IPS-20b (cell line): ENCODE data around the gene NMBR.
"Not testable (repeated sequence)": the region's sequence is repeated elsewhere in the genome, so short reads cannot be mapped to it uniquely, and the experiment has no call there.

Experiments
- H3K27ac ChIP-seq: one replicate; pipeline ENCODE4 v1.5.1; 2013; ENCODE audit warnings: low read length
- H3K27me3 ChIP-seq: 2 replicates; pipeline ENCODE4 v1.6.1; 2013; ENCODE audit warnings: mild to moderate bottlenecking, low read length, inconsistent platforms; ENCODE audit not compliant: insufficient read depth
- H3K36me3 ChIP-seq: 2 replicates; pipeline ENCODE4 v1.6.1; 2013; ENCODE audit warnings: low read depth, mild to moderate bottlenecking, inconsistent platforms, low read length, moderate library complexity; ENCODE audit not compliant: insufficient read depth
- H3K4me1 ChIP-seq: 2 replicates; pipeline ENCODE4 v1.6.1; 2013; ENCODE audit warnings: mild to moderate bottlenecking, control low read depth, inconsistent platforms, low read length, moderate library complexity; ENCODE audit not compliant: insufficient read depth
- H3K4me3 ChIP-seq: 2 replicates; pipeline ENCODE4 v1.5.1; 2013; ENCODE audit warnings: mild to moderate bottlenecking, low read length, inconsistent platforms
- H3K9ac ChIP-seq: 2 replicates; pipeline ENCODE4 v1.6.1; 2013; ENCODE audit warnings: low read depth, mild to moderate bottlenecking, inconsistent platforms, low read length, moderate library complexity
- H3K9me3 ChIP-seq: 2 replicates; pipeline ENCODE4 v1.6.1; 2013; ENCODE audit warnings: mild to moderate bottlenecking, low read depth, low read length, inconsistent platforms; ENCODE audit not compliant: insufficient read depth

The NMBR gene

DNA sequence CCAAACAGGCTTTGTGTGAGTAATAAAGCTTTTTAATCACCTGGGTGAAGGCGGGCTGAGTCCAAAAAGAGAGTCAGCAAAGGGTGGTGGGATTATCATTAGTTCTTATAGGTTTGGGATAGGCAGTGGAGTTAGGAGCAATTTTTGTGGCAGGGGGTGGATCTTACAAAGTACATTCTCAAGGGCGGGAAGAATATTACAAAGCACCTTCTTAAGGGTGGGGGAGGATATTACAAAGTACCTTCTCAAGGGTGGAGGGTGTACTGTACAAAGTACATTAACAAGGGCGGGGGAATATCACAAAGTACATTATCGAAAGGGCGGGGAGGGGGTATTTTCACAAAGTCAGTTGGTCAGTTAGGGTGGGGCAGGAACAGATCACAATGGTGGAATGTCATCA, 42.1 kb downstream of the NMBR start:
- H3K36me3 ChIP-seq, H3K4me1 ChIP-seq, H3K9ac ChIP-seq, H3K4me3 ChIP-seq, H3K9me3 ChIP-seq, H3K27me3 ChIP-seq, H3K27ac ChIP-seq: not testable (repeated sequence)

DNA sequence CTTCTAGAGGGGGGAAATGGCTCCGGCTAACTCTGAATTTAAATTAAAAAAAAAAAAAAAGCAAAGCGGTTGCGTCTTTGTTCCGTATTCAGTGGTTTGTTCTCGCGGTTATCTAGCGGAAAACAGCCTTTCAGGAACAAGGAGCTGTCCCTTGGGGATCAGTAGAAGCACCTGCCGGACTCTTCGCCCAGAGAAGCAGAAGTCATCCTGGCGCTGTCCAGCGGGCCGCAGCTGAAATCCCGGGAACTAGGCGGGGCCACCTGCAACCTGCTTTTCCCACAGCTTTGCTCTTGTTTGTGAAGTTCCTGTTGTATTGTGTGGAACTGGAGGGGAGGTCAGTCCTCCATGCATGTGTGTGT, 58.1 kb downstream of the NMBR start:
- H3K9me3 ChIP-seq = no peaks in the 10 kb centered on the region
- H3K9ac ChIP-seq = no peak overlapping the region
- no peaks in the 10 kb centered on the region for H3K4me1 ChIP-seq
- H3K36me3 ChIP-seq = no peaks in the 10 kb centered on the region
- peaks cover 20% of the 10 kb centered on the region for H3K27me3 ChIP-seq
- H3K4me3 ChIP-seq = peak overlapping the region; percentile 62
- H3K27ac ChIP-seq = no peak overlapping the region

DNA sequence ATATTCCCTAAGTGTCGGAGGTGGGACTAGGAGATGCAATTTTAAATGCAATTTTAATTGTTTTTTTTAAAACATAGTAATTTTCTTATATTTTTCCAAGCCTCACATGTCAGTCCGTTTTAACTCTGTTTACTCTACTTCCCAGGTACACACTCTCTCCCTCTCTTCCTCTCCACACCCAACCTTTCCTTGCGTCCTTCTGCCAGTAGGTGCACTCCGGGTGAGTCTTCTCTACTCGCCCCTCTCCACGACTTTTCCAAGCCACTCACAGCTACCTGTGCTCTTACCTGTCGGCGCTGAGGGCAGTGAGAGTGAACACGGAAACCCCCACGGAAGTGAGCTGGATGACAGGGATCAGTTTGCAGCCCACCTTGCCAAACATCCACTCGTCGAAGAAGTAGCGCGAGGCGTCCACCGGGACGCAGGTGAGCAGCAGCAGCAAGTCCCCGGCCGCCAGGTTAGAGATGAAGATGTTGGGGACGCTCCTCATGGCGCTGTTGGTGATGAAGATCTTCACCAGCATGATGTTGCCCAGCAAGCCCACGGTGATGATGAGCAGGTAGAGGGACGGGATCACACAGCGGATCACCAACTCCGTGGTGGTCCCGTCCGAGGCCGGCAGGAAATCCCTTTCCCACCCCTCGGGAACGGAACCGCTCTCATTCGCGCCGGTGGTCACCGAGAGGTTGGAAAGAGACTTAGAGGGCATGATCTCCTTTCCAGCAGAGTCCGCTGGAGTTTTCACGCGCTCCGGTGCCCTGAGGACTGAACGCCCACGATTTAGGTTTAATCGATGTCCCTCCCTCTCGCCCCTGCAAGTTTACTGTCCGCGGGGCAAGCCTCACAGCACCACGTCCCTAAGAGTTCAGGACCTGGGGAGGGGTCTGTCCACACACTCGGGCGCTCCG, 58.7 kb downstream of the NMBR start:
- H3K36me3 ChIP-seq = no peaks in the 10 kb centered on the region
- peaks cover 20% of the 10 kb centered on the region for H3K27me3 ChIP-seq
- H3K9ac ChIP-seq = no peak overlapping the region
- H3K4me3 ChIP-seq = peak overlapping the region; percentile 62
- no peak overlapping the region for H3K27ac ChIP-seq
- no peaks in the 10 kb centered on the region for H3K4me1 ChIP-seq
- H3K9me3 ChIP-seq = no peaks in the 10 kb centered on the region

DNA sequence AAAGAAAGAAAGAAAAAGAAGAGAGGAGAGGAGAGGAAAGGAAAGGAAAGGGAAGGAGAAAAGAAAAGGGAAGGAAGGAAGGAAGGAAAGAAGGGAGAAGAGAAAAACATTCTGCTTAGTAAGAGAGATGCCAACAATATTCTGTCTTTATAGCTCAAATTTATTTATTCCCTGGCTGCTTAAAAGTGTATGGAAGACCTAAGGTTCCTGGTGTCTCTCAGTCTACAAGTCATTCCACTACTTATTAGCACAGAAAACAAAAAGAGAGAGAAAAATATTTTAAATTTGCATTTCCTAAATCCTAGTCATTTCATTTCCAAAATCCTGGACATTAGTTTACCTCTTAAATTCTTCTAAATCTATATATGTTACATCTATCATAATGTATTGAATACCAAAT, 67.8 kb downstream of the NMBR start:
- H3K4me3 ChIP-seq = no peak overlapping the region
- no peak overlapping the region for H3K27ac ChIP-seq
- H3K9ac ChIP-seq = no peak overlapping the region
- H3K4me1 ChIP-seq = no peaks in the 10 kb centered on the region
- H3K9me3 ChIP-seq = no peaks in the 10 kb centered on the region
- H3K36me3 ChIP-seq = no peaks in the 10 kb centered on the region
- no peaks in the 10 kb centered on the region for H3K27me3 ChIP-seq

DNA sequence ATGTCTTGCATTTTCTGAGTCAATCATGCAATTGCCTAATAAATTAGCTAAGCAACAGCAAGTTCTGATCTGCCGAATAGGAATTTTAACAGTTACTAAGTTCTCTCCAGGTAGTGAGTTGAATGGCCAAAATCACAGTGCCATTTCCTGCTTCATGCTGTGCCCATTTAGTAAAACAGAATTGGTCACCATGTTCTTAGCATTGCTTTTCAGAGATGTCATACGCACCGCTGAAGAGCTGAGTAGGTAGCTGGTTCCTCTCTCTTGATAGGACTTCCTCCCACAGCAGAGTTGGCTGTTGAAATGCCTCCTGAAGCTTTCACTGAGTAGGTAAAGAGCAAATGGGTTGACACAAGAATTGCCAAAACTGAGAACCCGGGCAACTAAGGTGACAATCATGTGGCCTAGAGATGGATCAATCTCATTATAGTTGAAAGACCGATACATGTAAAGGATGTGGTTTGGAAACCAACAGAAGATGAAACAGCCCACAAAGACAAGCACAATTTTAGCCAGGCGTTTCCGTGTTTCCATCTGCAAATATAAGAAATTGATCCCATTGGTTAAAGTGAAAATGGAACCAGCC, 71.3 kb downstream of the NMBR start:
- Histone ChIP-seq H3K4me3 (no peak overlapping the region), H3K27ac (no peak overlapping the region), H3K9me3 (no peaks in the 10 kb centered on the region), H3K27me3 (no peaks in the 10 kb centered on the region), H3K36me3 (no peaks in the 10 kb centered on the region), H3K9ac (no peak overlapping the region), H3K4me1 (no peaks in the 10 kb centered on the region)

DNA sequence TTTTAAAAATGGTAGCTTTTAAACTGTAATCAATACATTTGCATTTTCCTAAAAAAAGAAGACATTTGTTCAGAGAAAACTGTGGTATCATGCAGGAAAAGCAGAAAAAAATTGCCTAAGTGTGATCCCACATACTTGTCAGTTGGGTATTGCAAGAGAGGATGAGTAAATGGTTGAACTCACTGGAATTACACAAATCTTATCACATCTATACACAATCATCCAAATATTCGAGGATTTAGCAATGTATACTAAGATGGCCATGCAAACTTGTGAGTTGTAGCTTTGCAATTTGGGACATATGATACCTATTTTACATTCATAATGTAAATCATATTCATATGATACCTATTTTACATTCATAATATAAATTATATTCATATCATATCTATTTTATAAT, 72.4 kb downstream of the NMBR start:
- Histone ChIP-seq H3K4me1 (no peaks in the 10 kb centered on the region), H3K9me3 (no peaks in the 10 kb centered on the region), H3K9ac (no peak overlapping the region), H3K27ac (no peak overlapping the region), H3K4me3 (no peak overlapping the region), H3K36me3 (no peaks in the 10 kb centered on the region), H3K27me3 (no peaks in the 10 kb centered on the region)

DNA sequence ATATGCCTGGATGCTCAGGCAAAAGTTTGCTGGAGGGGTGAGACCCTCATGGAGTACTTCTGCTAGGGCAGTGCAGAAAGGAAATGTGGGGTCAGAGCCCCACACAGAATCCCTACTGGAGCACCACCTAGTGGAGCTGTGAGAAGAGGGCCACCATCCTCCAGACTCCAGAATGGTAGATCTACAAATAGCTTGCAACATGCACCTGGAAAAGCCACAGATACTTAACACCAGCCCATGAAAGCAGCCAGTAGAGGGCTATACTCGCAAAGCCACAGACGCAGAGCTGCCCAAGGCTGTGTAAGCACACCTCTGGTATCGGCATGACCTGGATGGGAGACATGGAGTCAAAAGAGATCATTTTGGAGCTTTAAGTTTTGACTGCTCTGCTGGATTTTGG, 74.9 kb downstream of the NMBR start:
- H3K27ac ChIP-seq = no peak overlapping the region
- H3K36me3 ChIP-seq = no peaks in the 10 kb centered on the region
- no peak overlapping the region for H3K9ac ChIP-seq
- no peaks in the 10 kb centered on the region for H3K4me1 ChIP-seq
- no peaks in the 10 kb centered on the region for H3K27me3 ChIP-seq
- no peaks in the 10 kb centered on the region for H3K9me3 ChIP-seq
- H3K4me3 ChIP-seq = no peak overlapping the region

DNA sequence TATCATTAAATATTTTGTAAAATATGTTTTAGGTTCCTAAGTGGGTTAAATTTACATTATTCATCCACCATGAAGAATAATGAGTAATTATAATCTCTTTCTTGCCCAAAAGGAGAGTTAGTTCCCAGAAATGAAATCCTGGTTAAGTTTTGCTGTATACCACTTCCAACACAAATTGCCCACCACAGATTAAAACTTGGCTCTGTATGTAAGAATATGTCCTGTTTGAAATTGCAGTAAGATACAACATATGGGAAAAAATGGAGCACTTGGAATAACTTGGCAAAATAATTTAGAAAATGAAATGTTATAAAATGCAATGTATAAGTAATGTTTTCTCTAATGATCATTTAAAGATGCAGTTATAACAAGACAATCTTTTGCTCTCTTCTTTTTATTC, 78.5 kb downstream of the NMBR start:
- H3K4me3 ChIP-seq = no peak overlapping the region
- no peaks in the 10 kb centered on the region for H3K36me3 ChIP-seq
- no peak overlapping the region for H3K27ac ChIP-seq
- H3K9me3 ChIP-seq = no peaks in the 10 kb centered on the region
- no peaks in the 10 kb centered on the region for H3K4me1 ChIP-seq
- no peak overlapping the region for H3K9ac ChIP-seq
- no peaks in the 10 kb centered on the region for H3K27me3 ChIP-seq

DNA sequence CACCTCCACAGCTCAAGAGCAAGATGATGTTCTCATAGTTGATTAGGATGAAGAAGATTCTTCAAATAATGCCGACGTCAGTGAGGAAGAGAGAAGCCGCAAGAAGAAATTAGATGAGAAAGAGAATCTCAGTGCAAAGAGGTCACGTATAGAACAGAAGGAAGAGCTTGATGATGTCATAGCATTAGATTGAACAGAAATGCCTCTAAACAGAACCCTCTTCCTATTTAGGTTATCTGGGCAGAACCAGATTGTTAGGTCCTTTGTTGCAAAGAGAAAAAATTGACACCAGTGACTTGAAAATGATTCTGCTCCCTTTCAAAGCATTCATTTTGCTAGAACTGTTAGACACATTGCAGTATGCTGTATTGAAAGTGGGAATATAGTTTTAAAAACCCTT, 84.1 kb downstream of the NMBR start:
- H3K4me3 ChIP-seq, H3K9ac ChIP-seq, H3K27ac ChIP-seq, H3K36me3 ChIP-seq, H3K9me3 ChIP-seq, H3K4me1 ChIP-seq, H3K27me3 ChIP-seq: not testable (repeated sequence)

DNA sequence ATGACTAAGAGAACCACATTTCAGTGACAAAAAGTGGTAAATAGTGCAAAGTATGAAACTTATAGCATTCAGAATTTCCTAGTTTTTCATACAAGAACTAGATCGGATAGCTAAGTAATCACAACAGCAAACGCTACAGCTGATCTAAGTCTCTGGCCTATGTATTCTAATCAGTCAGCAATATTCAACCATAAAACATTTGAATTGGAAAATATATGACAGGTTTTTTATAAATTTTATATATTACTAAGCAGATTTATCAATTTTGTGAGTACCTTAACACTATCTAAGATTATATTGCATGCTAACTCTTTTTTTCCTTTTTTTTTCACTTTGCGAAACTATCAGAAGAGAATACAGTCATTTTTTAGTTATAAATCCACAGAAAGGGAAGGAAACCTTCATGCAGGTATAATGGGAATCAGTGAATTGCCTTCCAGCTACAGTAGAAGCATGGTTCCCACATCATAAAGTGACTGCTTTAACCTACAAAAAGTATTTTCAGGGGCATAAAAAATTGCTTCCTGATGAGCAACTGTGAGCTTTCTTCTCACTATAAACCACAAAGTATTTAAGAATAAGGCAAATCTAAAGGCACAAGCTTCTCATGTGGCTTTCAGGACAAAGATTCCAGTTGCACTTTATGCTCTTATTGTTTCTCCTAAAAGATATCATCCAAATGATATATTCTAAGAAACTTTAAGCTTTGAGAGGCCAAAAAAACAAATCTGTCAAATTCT, 88.2 kb downstream of the NMBR start:
- no peaks in the 10 kb centered on the region for H3K36me3 ChIP-seq
- H3K4me3 ChIP-seq = no peak overlapping the region
- H3K27me3 ChIP-seq = no peaks in the 10 kb centered on the region
- H3K4me1 ChIP-seq = no peaks in the 10 kb centered on the region
- H3K9ac ChIP-seq = no peak overlapping the region
- no peak overlapping the region for H3K27ac ChIP-seq
- no peaks in the 10 kb centered on the region for H3K9me3 ChIP-seq

DNA sequence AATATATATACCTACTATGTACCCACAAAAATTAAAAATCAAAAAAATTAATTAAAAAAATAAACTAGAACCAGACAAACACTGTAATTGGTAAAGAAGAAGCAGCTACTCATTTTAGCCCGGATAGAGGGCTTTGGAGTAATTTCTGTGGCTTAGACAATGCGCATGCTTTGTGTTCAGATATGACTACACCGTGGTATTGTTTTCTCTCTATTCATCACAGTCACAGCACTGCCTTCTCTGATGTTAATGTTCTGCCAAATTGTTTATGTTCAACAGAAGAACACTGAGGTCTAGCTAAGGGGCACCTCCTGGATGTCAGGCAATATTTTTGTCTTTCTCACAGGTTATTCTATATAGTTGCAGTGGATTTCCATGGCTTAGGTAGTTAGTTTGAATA, 91.7 kb downstream of the NMBR start:
- no peaks in the 10 kb centered on the region for H3K9me3 ChIP-seq
- H3K27ac ChIP-seq = no peak overlapping the region
- no peak overlapping the region for H3K4me3 ChIP-seq
- no peaks in the 10 kb centered on the region for H3K27me3 ChIP-seq
- no peak overlapping the region for H3K9ac ChIP-seq
- H3K4me1 ChIP-seq = no peaks in the 10 kb centered on the region
- no peaks in the 10 kb centered on the region for H3K36me3 ChIP-seq

DNA sequence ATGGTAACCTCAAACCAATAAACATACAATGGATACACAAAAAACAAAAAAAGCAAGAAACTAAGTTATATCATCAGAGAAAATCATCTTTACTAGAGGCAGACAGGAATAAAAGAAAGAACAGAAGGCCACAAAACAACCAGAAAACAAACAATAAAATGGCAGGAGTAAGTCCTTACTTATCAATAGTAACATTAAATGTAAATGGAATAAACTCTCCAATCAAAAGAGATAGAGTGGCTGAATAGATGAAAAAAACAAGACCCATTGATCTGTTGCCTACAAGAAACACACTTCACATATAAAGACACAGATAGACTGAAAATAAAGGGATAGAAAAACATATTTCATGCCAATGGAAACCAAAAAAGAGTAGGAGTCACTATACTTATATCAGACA, 95.5 kb downstream of the NMBR start:
- Histone ChIP-seq H3K4me1 (no peaks in the 10 kb centered on the region), H3K4me3 (no peak overlapping the region), H3K9me3 (no peaks in the 10 kb centered on the region), H3K36me3 (no peaks in the 10 kb centered on the region), H3K9ac (no peak overlapping the region), H3K27ac (no peak overlapping the region), H3K27me3 (no peaks in the 10 kb centered on the region)
